GDM1 (cell line): Measurements from ENCODE around the gene MMP15.
"Not testable (repeated sequence)": the region's sequence is repeated elsewhere in the genome, so short reads cannot be mapped to it uniquely, and the experiment has no call there.

Experiments used
- DNase-seq: peaks from one replicate; lab custom pipeline; 2025; lab: John Stamatoyannopoulos, UW

MMP15 gene

GRCh38 chr16:58086381-58087208, 61.0 kb downstream of the MMP15 start:
- DNase-seq, result no peak

DNA sequence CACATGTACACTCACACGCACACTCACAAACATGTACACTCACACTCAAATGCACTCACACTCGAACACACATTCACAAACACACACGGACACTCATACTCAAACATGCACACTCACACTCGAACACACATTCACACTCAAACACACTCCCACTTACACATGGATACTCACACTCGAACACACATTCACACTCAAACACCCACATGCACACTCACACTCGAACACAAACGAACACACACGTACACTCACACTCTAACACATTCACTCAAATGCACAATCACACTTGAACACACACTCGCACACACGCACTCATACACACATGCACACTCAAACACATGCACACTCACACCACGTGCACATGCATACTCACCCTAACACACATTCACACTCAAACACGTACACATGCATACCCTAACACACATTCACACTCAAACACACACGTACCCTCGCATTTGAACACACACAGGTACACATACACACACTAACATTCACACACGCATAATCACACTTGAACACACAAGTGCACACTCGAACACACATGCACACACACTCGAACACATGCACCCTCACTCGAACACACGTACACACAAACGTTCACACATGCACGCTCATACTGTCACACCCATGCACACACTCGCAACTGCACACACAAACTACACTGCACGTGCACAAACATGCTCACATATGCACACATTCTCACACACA, 61.8 kb downstream of the MMP15 start:
- DNase-seq, result no peak

DNA sequence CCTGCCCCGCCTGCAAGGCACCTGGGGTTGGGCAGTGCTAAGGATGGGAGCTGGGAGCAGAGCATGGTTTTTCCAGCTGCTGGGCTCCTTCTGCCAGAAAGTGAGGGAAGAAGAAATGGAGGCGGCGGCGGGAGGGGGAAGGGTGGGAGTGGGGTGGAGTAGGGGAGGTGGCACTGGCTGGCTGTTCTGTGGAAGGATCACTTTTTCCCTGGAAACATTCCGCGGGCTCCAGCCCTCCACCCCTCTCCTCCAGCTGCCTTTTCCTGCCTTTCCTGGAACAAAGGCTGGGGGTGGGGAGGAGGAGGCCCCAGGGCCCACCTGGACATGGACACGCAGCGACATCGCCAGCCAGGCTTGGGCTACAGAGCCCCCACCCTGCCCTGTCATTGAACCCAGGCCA, 62.5 kb downstream of the MMP15 start:
- DNase-seq, result no peak

- DNase-seq, result not testable (repeated sequence)
These were observed 64.8 kb downstream of the MMP15 start for GRCh38 chr16:58090396-58090795.

DNA sequence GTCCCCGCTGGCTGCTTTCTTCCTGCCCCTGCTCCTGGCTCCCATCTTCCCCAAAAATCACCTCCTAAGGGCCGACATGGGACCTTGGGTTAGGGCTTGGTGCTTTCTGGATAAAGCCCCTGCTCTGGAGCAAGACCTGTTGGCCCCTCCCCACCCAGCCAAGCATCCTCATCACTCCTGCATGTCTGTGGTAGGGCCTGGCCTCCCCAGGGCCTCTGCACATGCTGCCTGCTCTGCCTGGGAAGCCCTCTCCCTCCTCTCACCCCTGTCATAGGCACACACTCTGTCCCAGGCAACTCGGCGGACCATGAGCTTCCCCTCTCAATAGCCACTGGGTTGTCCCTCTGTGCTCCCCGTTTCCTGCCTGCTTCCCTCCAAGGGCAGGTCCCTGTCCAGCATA, 68.5 kb downstream of the MMP15 start:
- DNase-seq, result no peak

- DNase-seq, result no peak
These were observed 69.4 kb downstream of the MMP15 start for GRCh38 chr16:58094791-58095574.

GRCh38 chr16:58095575-58095960, 70.0 kb downstream of the MMP15 start:
- DNase-seq, result not testable (repeated sequence)

GRCh38 chr16:58096249-58096648, 70.7 kb downstream of the MMP15 start:
- no peak for DNase-seq
